Ramos (cell line): ENCODE results near the gene GRIK5.
"Not testable (repeated sequence)": the region's sequence is repeated elsewhere in the genome, so short reads cannot be mapped to it uniquely, and the experiment has no call there.

Source experiments
- in situ Hi-C: fragments of 300-500 bp; cut with MboI; formaldehyde crosslinking; loops from one replicate; pipeline ENCODE4 v1.14.3; 2022; ENCODE audit warnings: low sequenced_read_pairs; ENCODE audit not compliant: unreplicated experiment

Gene GRIK5

DNA sequence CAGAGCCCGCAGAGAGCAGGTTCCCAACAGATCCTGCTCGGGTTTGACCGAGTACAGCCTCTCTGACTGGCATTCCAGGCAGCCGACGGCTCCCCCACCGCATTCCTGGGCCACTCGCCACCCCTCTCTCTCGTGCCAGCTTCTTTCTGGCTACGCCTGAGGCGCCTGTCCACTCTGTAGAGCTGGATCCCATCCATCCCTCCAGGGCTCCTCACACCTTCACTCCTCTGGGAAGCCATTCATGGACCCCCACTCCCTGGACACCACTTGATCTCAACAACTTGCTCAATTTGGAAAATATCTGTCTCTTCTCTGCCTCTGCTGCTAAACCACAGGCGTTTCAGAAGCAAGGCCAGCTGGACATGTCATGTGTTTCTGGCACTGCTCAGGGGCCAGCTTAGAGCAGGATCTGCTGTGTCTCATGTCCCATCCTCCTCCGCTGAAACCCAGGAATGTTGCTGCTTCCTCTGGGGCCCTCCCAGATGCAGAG lies 45.3 kb downstream of the GRIK5 start:
- in situ Hi-C loops, result no loop called here

DNA sequence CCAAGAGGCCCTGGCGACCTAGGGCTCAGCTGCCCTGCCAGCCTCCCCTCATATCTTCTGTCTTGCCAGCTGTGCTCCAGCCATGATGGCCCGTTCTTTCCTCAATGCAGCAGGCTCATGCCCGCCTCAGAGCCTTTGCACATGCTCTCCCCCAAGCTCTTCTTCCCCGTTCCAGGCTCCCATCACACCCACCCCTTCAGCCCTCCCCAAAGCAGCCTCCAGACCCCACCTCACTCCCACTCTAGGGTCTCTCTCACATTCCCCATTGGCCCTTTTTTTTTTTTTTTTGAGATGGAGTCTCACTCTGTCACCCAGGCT lies 46.1 kb downstream of the GRIK5 start:
- in situ Hi-C loops, result no loop called here

DNA sequence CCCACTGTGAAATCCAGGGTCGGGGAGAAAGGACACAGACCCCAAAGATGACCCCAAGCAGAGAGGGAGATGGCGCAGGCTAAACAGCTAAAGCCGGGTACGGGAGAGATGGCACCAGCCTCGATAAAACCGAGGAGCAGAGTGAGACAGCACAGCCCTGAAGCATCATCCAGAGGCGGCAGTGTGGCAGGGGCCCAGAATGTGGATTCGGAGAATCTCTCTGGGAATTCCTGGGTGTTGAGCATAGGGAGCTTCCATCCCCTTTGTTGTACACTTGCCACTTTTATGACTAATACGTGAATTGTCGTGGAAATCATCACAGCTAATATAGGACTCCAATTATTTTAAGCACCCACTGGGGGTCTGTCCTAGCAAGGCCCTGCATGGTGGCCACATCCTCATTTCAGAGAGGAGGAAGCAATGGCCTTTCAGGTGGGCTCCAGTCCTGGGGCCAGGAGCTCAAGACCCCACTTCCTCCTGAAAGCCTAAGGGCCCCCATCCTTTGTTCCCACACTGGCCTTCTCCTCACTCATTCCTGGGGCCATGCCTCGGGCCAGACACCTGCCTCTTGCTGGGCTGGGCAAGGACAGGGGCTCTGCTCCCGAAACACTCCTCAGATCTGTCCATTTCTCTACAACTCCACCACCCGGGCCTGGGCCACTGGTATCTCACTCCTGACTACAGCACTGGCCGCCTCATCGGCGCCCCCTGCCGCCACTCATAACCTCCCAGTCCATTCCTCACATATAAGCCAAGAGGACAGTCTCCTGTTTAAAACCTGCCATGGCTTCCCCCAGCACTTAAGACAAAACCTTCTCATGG lies 46.7 kb downstream of the GRIK5 start:
- in situ Hi-C loops, result no loop called here

DNA sequence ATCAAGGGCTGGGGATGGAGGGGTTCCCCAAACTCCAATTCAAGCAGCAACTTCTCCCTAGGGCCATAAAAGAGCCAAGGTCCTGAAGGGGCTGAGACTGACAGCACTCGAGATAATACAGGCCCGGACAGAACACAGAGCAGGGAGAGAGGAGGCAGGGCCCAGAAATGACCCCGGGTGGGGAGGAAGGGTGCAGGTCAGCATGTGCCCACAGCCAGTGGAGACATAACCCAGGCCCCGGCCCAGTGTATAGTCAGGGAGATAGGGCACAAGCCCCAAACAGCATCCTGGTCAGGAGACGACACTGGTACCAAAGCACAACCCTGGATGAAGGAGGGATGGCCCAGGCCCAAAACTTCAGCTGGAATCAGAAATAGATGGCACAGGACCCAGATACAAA lies 47.4 kb downstream of the GRIK5 start:
- in situ Hi-C loops, result no loop called here

DNA sequence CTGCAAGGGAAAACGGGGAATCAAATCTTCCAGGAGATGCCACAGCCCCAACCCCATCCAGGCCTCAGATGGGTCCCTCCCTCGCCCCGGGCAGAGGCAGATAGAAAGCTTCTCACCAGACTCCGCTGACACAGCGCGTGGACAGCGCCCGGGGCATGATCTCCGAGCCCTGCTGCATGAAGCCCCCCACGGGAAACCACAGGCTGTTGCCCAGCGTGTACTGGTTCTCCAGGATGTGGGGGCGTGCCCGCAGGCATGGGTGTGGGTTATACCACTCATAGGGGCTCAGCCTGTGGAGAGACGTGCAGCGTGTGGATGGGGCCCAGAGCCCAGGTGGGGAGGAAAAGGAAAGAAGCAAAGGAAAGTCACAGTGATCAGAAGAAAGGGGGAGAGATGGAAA lies 48.8 kb downstream of the GRIK5 start:
- in situ Hi-C loops, result no loop called here

DNA sequence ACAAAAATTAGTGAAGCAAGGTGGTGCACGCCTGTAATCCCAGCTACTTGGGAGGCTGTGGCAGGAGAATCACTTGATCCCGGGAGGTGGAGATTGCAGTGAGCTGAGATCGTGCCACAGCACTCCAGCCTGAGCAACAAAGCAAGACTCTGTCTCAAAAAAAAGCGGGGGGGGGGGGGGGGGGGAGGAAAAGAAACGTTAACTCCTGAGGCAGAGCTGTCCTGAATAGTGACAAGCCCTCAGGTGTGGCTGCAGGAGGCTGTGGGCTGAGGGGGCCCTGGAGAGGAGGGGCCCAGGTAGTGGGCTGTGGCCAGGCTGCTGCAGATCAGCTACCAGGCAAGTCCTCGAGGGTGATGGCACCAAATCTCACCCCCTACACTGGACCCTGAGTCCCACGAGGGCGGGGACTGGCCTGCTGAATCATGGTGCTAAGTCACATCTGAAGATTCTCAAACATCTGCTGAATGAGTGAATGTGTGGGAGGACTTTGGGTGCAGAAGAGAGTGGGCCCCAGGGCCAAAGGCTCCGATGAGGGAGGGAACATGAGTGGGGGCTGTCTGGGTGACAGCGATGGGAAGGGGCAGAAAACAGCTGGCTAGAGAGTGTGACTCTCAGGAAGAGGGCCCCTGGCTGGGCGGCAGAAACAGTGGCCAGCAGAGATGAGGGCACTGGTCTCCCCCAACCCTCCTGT lies 51.4 kb downstream of the GRIK5 start:
- in situ Hi-C loops, result no loop called here

DNA sequence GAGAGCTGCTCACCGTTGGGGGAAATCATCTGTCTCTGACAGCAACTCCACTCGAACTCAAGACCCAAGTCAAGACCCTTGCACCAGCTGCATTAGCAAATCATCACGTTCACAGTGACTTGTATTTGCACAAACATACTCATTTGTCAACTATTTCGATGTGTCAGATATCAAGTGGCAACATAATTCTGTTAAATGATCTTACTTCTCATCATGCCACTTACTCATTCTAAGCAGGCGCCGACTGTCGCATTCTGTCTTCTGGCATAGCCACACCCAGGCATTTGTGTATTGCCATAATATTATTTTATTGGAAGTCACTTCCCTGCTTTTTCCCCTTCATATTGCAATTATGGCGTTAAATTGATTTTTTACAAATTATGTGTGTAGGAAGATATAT lies 53.0 kb downstream of the GRIK5 start:
- in situ Hi-C loops, result no loop called here

DNA sequence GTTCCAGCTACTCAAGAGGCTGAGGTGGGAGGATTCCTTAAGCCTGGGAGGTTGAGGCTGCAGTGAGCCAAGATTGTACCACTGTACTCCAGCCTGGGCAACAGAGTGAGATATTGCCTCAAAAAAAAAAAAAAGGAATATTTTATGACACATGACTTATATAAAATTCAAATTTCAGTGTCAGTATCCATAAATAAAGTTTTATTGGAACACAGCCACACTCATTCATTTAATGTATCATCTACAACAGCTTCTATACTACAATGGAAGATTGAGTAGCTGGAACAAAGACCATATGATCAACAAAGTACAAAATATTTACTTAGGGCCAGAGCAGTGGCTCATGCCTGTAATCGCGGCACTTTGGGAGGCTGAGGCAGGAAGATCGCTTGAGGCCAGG lies 57.3 kb downstream of the GRIK5 start:
- in situ Hi-C loops, result not testable (repeated sequence)

DNA sequence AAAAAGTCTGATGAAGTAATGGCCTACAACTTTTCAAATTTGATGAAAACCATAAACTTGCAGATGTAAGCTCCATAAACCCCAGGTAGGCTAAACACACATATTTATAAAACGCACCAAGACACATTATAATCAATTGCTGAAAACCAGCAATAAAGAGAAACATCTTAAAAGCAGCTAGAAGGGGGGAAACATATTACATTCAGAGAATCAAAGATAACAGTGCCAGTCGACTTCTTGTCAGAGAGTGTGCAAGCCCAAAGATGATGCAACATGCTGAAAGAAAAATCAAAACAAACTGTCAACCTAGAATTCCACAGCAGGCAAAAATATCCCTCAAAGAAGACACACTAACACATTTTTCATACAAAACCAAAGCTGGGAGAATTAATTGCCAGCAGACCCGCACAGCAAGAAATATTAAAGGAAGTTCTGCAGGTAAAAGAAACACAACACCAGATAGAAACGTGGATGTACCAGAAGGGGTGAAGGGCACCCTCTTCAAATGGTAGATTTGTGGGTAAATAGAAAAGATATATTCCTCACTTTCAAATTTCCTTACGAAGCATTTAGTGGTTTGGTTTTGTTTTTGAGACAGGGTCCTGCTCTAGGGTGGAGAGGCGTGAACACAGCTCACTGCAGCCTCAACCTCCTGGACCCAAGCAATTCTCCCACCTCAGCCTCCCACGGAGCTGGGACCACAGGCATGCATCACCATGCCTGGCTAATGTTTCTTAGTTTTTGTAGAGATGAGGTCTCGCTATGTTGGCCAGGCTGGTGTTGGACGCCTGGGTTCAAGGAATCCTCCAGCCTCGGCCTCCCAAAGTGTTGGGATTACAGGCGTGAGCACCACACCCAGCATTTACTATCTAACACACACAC lies 59.5 kb downstream of the GRIK5 start:
- in situ Hi-C loops, result no loop called here

DNA sequence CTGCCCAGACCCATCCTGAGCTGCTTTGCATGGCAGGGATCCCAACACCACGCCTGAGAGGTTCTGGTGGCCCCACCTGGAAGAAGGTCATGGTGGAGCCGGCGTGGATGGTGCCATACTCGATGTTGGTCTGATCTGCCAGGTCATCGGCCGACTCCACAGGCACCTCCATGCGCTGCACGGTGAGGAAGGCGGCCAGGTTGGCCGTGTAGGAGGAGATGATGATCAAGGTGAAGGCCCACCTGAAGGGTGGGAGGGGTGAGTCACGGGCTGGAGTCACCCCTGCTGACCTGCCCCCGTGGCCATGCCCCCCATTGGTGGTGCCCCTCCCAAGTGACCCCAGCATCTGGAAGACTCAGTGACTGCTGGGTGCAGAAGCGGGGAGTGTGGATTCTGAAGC lies 63.4 kb downstream of the GRIK5 start:
- in situ Hi-C loops, result no loop called here

DNA sequence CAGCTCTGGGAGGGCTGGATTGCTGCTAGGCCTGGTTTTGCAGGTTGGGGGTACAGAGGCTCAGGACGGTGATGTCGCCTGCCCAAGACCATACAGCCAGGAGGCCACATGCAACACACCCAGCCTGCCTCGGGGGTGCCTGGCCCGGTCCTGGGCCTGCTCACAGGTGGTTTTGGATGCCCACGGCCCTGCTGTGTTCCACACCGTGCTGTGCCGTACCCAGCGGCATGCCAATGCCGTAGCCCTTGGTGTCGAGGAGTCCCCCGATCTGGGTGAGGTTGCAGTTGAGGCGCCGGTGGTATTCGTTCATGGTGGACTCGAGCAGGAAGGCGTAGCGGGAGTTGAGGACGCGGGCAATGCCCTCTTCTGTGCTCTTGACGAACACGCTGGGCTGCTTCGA lies 64.5 kb downstream of the GRIK5 start:
- in situ Hi-C loops, result no loop called here

DNA sequence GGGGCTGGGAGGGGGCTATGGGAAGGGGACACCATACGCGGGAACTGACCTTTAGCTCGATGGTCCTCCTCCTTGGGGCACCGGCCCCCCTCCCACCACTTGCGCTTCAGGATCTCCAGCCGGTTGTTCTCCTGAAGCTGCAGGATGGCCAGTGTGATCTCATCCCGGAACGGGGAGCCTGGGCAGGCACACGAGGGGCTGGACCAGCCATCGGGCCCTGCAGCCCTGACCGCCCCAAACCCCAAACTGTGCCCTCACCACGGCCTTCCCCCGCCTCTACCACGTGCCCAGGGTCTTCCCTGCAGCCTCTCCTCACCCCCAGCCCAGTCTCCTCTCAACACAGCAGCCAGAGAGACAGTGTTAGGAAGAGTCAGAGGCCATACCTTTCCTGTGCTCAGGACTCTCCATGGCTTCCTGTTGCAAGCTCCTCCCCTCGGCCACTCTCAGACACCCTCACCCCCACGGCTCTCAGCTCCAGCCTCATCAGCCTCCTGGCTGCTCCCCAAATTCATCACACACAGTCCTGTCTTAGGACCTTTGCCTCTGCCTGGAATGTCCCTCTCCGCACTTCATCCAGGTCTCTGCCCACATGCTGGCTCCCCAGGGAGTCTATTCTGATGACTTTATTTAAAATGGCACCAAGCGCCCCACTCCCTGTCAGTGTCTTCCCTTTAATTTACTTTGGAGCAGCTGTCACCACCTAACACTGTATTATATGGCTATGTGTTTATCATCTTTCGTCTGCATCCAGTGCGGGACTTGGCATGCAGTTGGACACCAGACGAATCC lies 66.3 kb downstream of the GRIK5 start:
- in situ Hi-C loops, result no loop called here

DNA sequence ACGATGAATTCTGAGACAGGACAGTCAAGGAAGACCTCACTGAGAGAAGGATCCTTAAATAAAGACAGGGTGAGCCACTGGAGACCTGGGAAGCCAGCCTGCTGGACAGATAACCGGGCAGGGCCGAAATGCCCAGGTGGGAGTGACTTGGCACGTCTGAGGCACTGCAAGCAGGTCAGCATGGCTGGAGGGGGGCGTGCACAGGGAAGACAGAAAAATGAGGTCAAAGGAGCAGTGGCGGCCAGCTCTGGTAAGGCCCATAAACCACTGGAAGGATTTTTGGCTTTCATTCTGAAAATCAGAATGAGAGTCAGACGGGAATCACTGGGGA lies 70.2 kb downstream of the GRIK5 start:
- in situ Hi-C loops, result no loop called here

DNA sequence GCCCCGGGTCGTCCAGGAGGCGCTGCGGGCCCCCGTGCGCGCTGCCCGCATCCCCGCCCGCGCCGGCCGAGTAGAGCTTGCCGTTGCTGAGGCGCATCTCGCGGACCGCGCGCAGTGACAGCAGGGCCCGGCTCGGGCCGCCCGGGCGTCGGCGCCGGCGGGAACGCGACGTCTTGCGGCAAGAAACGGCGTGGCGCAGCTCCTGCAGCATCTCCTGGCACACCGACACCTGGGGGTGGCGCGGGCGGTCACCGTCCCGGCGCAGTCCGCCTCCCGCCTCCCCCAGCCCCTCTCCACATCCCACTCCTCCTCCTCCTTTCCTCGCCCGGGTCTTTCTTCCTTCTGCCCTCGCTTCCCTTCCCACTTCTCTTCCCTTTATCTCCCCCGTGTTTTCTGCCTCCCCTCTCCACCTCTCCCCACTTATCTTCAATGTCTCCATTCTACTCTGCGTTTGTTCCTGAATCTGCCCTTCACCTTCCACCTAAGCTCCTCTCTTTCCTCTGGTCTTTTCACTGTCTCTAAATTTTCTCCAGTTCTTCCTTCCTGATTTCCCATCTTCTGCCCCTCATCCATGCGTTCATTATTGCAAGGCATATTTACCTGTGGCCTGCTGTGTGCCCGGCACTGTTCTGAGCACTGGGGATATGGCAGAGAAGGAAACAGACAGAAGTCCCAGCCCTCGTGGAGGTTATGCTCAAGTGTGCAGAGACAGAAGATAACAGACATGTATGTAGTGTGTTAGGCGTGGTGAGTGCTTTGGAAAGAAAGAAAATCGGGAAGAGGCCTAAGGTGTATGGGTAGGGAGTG lies 70.7 kb downstream of the GRIK5 start:
- in situ Hi-C loops, result no loop called here

DNA sequence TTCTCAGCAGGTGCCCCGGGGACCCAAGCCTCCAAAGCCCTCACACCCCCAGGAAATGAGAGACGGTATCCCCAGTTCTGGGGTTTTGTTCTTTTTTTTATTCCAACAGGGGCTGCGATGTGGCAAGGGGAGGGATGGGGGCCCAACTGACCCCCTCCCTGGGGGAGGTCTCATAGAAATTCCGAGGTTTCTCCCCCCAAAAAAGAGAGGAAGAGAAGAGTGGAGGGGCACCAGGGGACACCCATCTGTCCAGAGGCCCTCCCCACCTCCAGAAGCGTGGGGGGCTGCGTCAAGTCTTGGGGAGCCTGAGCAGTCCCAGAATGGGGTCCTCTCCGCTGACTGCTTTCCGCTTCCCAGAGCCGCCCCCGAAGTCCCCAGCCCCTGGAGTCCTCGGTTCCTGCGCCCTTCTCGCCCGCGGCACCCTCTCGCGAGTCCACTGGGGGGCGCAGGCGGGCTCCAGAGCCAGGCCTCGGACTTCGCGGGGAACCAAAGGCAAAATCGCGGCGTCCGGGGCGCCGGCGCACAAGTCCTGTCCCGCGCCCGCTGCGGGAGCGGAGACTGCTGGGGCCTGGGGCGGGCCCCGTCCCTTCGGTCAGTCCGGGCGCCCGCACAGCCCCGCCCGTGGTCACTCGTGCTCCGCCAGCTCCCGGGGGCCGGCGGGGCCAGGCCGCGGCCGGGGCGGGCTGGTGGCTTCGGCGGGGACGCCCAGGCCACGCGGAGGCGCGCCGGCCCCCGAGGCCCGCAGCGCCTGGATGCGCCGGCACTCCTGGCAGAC lies 71.6 kb downstream of the GRIK5 start:
- in situ Hi-C loops, result no loop called here

DNA sequence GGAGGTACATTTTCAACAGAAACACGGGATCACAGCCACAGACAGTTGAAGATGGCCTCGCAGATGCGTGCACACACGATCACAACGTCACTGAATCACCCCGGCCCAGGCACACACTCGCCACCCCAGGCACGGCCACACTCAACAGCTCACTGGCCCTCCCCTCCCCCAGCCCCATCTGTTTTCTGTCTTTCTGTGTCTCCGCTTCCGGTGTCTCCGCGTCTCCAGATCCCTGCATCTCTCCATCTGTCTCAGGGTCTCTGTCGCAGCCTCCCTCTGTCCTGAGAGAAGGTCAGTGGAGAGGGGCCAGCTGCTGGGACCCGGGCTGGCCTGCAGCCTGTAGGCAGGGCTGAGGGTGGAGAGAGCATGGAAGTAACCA lies 72.2 kb downstream of the GRIK5 start:
- in situ Hi-C loops, result no loop called here

DNA sequence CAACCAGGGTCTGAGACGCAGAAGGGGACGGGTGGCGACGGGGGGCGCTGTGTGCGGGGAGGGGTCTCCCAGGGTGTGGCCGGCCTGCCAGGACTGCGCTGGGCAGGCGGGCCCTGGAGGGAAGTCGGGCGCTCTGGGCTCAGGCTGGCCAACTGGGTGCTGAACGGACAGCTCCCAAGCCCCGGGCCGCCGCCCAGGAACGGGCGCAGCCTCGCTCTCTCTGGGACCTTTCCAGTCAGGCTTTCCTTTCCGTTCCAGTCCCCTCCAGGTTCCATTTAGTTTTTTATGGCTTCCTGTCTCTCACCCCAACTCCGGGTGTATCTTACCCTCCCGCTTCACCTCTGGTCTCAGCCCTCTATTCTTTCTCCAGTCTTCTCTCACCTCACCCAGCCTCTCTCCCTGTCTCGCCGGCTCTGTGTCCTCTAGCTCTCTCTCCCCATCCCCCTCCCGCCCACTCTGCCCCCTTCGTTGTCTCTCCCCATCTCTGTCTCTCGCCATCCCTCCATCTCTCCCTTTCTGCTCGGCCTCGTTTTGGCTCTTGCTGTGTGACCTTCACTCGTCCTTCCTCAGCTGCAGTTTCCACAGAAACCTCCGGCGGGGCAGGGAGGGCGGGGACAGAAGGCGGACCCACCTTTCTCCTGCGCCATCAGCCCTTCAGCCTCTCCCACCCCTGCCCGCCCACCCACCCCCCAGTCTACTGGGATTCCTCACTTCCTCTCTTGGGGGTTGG lies 72.7 kb downstream of the GRIK5 start:
- in situ Hi-C loops, result no loop called here
